OCI-LY7 (cell line): Measurements from ENCODE around the gene EMC8. TPM values are rescaled to one million over a fixed set of nuclear protein-coding genes. Genes with fewer than 3 reads are reported as not detected.
A peak's percentile ranks its signal among the peaks of the same experiment; 100 is the strongest.

ENCODE experiments used
- BruUV-seq: library from RNA; stranded (reverse); fragments of 400-500 nt; replicated peaks from 2 replicates; lab custom pipeline; 2021; lab: Mats Ljungman, UMichigan
- CTCF ChIA-PET: fragments of 300-600 bp; sonication (Branson Sonifier 250); formaldehyde crosslinking; loops from one replicate; lab custom pipeline; 2022; ENCODE audit warnings: antibody characterized with exemption; ENCODE audit not compliant: unreplicated experiment; lab: Charles Lee
- POLR2A ChIA-PET: fragments of 300-600 bp; sonication (Branson Sonifier 250); formaldehyde crosslinking; loops from one replicate; lab custom pipeline; 2022; ENCODE audit warnings: antibody characterized with exemption; lab: Charles Lee
- DNase-seq: peaks from one replicate; pipeline ENCODE4 v3.0.0-alpha.2; 2015; ENCODE audit warnings: low spot score
- H2AFZ ChIP-seq: fragments of 200-600 bp; sonication (generic), shearing (Covaris generic); 2 replicates; pipeline ENCODE4 v1.6.1; 2014; ENCODE audit warnings: mild to moderate bottlenecking, antibody characterized with exemption, low read length, moderate library complexity
- H3K27ac ChIP-seq: fragments of 200-600 bp; sonication (generic); 2 replicates; pipeline ENCODE4 v1.5.1; 2014; ENCODE audit warnings: mixed run types, low read depth, mild to moderate bottlenecking, moderate library complexity, low read length, inconsistent platforms; ENCODE audit not compliant: poor library complexity, severe bottlenecking
- H3K36me3 ChIP-seq: fragments of 200-600 bp; sonication (generic); 2 replicates; pipeline ENCODE4 v1.6.1; 2014; ENCODE audit warnings: mild to moderate bottlenecking, antibody characterized with exemption, low read length, moderate library complexity, mixed read lengths; ENCODE audit not compliant: insufficient read depth
- H3K4me1 ChIP-seq: fragments of 200-600 bp; sonication (generic); 2 replicates; pipeline ENCODE4 v1.5.1; 2014; ENCODE audit warnings: mild to moderate bottlenecking, low read length; ENCODE audit not compliant: insufficient read depth, poor library complexity, severe bottlenecking
- H3K4me2 ChIP-seq: fragments of 200-600 bp; sonication (generic); 2 replicates; pipeline ENCODE4 v1.6.1; 2014; ENCODE audit warnings: mild to moderate bottlenecking, low read length
- H3K4me3 ChIP-seq: fragments of 200-600 bp; sonication (generic); 2 replicates; pipeline ENCODE4 v1.5.1; 2014; ENCODE audit warnings: mild to moderate bottlenecking, low read depth, low read length; ENCODE audit not compliant: poor library complexity, severe bottlenecking
- H3K79me2 ChIP-seq: fragments of 200-600 bp; sonication (generic); 2 replicates; pipeline ENCODE4 v1.6.1; 2016; ENCODE audit warnings: low read depth, mild to moderate bottlenecking, low read length, moderate library complexity, mixed read lengths; ENCODE audit not compliant: insufficient read depth
- H3K9me2 ChIP-seq: fragments of 200-600 bp; sonication (generic); 2 replicates; pipeline ENCODE4 v1.6.1; 2016; ENCODE audit warnings: mild to moderate bottlenecking, low read length, mixed read lengths; ENCODE audit not compliant: insufficient read depth
- H3K9me3 ChIP-seq: fragments of 200-600 bp; sonication (generic); 2 replicates; pipeline ENCODE4 v1.6.1; 2014; ENCODE audit warnings: mild to moderate bottlenecking, mixed run types, low read length, mixed read lengths
- H4K20me1 ChIP-seq: fragments of 200-600 bp; sonication (generic); 2 replicates; pipeline ENCODE4 v1.6.1; 2014; ENCODE audit warnings: mild to moderate bottlenecking, antibody characterized with exemption, low read length, moderate library complexity, mixed read lengths; ENCODE audit not compliant: insufficient read depth
- EZH2phosphoT487 ChIP-seq: fragments of 200-600 bp; sonication (generic); IDR thresholded peaks from 2 replicates; pipeline ENCODE4 v1.6.1; 2018; ENCODE audit warnings: low read depth, borderline replicate concordance, mild to moderate bottlenecking, mixed run types, antibody characterized with exemption, low read length, moderate library complexity, mixed read lengths
- intact Hi-C: fragments of 100-400 bp; cut with micrococcal nuclease; formaldehyde crosslinking; loops from one replicate; pipeline ENCODE4 v1.10.0; 2022; ENCODE audit not compliant: unreplicated experiment
- total RNA-seq, 2 experiments: library from RNA; depleted of rRNA in 1 of 2; stranded (reverse); fragments of >200 nt in 1 of 2; shearing (Covaris generic) in 1 of 2; gene quantifications; 2 replicates each; pipeline ENCODE4 v1.2.3, GENCODE V29; 2014 to 2022
- TF ChIP-seq, protein P1 (sequence below): fragments of 200-600 bp; sonication (generic); conservative IDR thresholded peaks from 2 replicates; pipeline ENCODE4 v1.5.1; 2014; ENCODE audit warnings: mild to moderate bottlenecking, antibody characterized with exemption, low read length, moderate library complexity, mixed read lengths

EMC8 gene
- total RNA-seq, 2 experiments from 2014 or later: 47.5 to 54.0 TPM

DNA sequence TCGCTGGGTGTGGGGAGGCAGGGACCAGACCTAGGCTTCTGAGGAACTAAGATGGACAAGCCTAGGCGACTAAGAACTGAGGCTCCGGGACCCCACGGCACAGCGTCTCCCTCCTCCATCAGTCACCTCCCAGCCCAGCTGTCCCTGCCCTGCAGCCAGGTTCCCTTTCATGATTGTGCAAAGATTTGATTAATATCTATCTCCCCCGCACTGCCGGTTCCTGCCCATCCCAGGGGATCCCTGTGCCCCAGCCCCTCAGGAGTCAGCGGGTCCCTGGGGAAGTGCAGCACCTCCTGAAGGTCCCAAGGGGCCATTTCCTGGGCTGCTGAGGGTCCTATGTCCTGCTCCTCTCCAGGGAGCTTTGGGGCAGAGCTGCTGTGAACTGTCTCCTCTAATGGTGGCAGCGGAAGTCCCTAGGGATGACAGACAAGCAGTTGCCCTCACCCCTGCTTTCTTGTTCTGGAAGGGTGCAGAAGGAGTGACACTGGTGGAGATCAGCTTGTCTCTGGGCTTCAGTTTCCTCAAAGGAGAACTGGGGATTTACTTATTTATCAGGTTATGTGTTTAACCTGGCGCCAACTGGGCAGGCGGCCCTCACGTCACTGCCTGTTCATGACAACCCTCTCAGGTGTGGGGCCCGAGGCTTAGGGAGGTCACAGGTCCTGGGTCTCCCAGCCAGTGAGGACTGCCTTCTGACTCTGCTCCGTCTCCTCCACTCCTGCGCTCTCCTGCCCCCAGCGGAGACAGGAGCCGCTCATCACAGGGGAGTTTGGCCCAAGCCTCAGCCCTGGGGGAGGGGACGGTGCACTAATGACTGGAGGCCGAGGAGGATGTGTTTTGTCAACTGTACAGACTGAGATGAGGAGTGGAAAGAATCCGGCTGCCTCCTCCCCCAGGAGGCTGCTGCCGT lies 46.6 kb downstream of the EMC8 start:
- Histone ChIP-seq H3K4me2 (peak overlapping the region; percentile 92), H3K79me2 (no peaks in the 10 kb centered on the region), H3K4me3 (no peak overlapping the region), H3K9me2 (no peaks in the 10 kb centered on the region), H3K27ac (no peak overlapping the region), H3K4me1 (peaks cover 97% of the 10 kb centered on the region), H4K20me1 (no peaks in the 10 kb centered on the region), H2AFZ (no peak overlapping the region), H3K36me3 (no peaks in the 10 kb centered on the region), H3K9me3 (no peaks in the 10 kb centered on the region)
- DNase-seq: peak; percentile 66
- no TSS peak for BruUV-seq
- intact Hi-C loops: loop anchor here (10.0 kb wide), 1 partner anchor 448 kb away; no protein-coding TSS in a partner anchor
- CTCF ChIA-PET: interaction anchor here (1.0 to 1.2 kb wide), 3 partner anchors 9 to 33 kb away, joined by 3 read pairs; no protein-coding TSS in a partner anchor
- TF ChIP-seq, protein P1, sequence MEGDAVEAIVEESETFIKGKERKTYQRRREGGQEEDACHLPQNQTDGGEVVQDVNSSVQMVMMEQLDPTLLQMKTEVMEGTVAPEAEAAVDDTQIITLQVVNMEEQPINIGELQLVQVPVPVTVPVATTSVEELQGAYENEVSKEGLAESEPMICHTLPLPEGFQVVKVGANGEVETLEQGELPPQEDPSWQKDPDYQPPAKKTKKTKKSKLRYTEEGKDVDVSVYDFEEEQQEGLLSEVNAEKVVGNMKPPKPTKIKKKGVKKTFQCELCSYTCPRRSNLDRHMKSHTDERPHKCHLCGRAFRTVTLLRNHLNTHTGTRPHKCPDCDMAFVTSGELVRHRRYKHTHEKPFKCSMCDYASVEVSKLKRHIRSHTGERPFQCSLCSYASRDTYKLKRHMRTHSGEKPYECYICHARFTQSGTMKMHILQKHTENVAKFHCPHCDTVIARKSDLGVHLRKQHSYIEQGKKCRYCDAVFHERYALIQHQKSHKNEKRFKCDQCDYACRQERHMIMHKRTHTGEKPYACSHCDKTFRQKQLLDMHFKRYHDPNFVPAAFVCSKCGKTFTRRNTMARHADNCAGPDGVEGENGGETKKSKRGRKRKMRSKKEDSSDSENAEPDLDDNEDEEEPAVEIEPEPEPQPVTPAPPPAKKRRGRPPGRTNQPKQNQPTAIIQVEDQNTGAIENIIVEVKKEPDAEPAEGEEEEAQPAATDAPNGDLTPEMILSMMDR: peak; percentile 69
- no peak for TF ChIP-seq EZH2phosphoT487
- POLR2A ChIA-PET: interaction anchor here (1.4 kb wide), 2 partner anchors 7 to 44 kb away, joined by 3 read pairs; no protein-coding TSS in a partner anchor

DNA sequence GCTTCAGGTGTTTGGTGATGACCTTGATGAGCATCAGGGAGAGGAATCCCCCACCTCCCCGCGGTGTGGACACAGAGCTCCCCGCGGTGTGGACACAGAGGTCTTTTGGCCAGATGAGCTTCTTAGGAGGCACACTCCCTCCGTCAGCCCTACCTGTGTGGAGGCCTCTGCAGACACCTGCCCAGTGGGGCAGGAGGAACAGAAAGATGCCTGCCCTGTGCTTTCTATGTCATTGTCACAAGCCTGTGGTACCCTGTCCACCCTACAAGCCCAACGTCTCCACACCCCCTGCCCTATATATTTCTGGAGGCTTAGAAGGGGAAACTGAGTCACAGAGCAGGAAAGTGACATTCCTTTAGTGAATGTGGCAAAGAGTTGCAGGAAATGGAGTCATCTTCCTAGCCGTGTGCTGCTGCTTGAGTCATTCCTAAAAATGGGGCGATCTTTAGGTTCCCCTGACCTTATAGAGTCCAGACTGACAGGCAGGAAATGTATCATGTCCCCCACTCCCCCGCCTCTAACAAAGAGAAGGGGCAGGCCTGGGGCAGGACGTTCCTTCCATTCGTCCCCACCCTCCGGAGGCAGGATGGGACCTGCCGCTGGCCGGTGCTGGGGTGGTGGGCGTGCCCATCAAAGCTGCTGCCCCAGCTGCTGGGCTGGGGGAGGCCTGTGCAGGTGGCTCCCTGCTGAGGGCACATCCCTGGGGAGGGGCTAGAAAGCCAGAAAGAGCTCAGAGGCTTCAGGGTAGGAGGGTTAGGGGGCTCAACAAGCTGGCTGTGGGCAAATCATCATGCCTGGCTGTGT lies 47.4 kb downstream of the EMC8 start:
- Histone ChIP-seq H4K20me1 (no peaks in the 10 kb centered on the region), H3K36me3 (no peaks in the 10 kb centered on the region), H3K27ac (no peak overlapping the region), H3K9me2 (no peaks in the 10 kb centered on the region), H2AFZ (no peak overlapping the region), H3K4me3 (peak overlapping the region; percentile 44), H3K9me3 (no peaks in the 10 kb centered on the region), H3K4me2 (peak overlapping the region; percentile 92), H3K4me1 (peaks cover 97% of the 10 kb centered on the region), H3K79me2 (no peaks in the 10 kb centered on the region)
- intact Hi-C loops: loop anchor here (10.0 kb wide), 1 partner anchor 447 kb away; no protein-coding TSS in a partner anchor
- peak; percentile 24 for DNase-seq
- ChIA-PET CTCF (interaction anchor here (1.0 to 1.2 kb wide), 3 partner anchors 10 to 34 kb away, joined by 3 read pairs; no protein-coding TSS in a partner anchor), POLR2A (interaction anchor here (1.4 kb wide), 1 partner anchor 45 kb away, joined by 3 read pairs; no protein-coding TSS in a partner anchor)
- no TSS peak for BruUV-seq
- TF ChIP-seq, protein P1: no peak
- TF ChIP-seq EZH2phosphoT487: no peak
